GM23338 (cell line): ENCODE measurements around the gene PIK3AP1. TPM values are rescaled to one million over a fixed set of nuclear protein-coding genes. Genes with fewer than 3 reads are reported as not detected.

Source experiments
- ATAC-seq: fragments of 200-7000 bp; cut with Tn5 transposase; 3 replicates; pipeline ENCODE4 v1.9.1; 2020
- DNase-seq: peaks from one replicate; pipeline ENCODE4 v3.0.0-alpha.2; 2015; ENCODE audit warnings: low spot score
- H2AFZ ChIP-seq: fragments of 200-600 bp; sonication (generic); 2 replicates; pipeline ENCODE4 v1.8.0; 2016; ENCODE audit warnings: antibody characterized with exemption, mild to moderate bottlenecking, moderate library complexity
- H3F3A ChIP-seq: fragments of 200-600 bp; sonication (generic); replicated peaks from 2 replicates; pipeline ENCODE4 v1.8.0; 2017; ENCODE audit warnings: antibody characterized with exemption, mixed run types, low read depth
- H3K27ac ChIP-seq: fragments of 200-600 bp; sonication (generic); 2 replicates; pipeline ENCODE4 v1.6.1; 2016; ENCODE audit warnings: low read depth
- H3K27me3 ChIP-seq: fragments of 200-600 bp; sonication (generic); 2 replicates; pipeline ENCODE4 v1.8.0; 2016; ENCODE audit warnings: mild to moderate bottlenecking, mixed run types, moderate library complexity; ENCODE audit not compliant: insufficient read depth
- H3K36me3 ChIP-seq: fragments of 200-600 bp; sonication (generic); 2 replicates; pipeline ENCODE4 v1.8.0; 2016; ENCODE audit warnings: mild to moderate bottlenecking; ENCODE audit not compliant: insufficient read depth
- H3K4me1 ChIP-seq: fragments of 200-600 bp; sonication (generic); 2 replicates; pipeline ENCODE4 v1.8.0; 2016; ENCODE audit warnings: mild to moderate bottlenecking, moderate library complexity; ENCODE audit not compliant: insufficient read depth
- H3K4me2 ChIP-seq: fragments of 200-600 bp; sonication (generic); 2 replicates; pipeline ENCODE4 v1.7.1; 2017; ENCODE audit warnings: mixed run types
- H3K4me3 ChIP-seq: fragments of 200-600 bp; sonication (generic); 2 replicates; pipeline ENCODE4 v1.6.1; 2016; ENCODE audit warnings: mixed run types
- H3K79me2 ChIP-seq: fragments of 200-600 bp; sonication (generic); replicated peaks from 2 replicates; pipeline ENCODE4 v1.8.0; 2017; ENCODE audit warnings: mild to moderate bottlenecking; ENCODE audit not compliant: insufficient read depth
- H3K9me2 ChIP-seq: fragments of 200-600 bp; sonication (generic); 2 replicates; pipeline ENCODE4 v1.8.0; 2017; ENCODE audit not compliant: insufficient read depth
- H4K20me1 ChIP-seq: fragments of 200-600 bp; sonication (generic); replicated peaks from 2 replicates; pipeline ENCODE4 v1.8.0; 2017; ENCODE audit warnings: mild to moderate bottlenecking; ENCODE audit not compliant: insufficient read depth
- H3K27ac Mint-ChIP-seq: 2 replicates; pipeline ENCODE4 v1.8.0; 2020; ENCODE audit warnings: inconsistent platforms, mild to moderate bottlenecking, moderate library complexity, mixed read lengths
- H3K27me3 Mint-ChIP-seq: 3 replicates; pipeline ENCODE4 v1.8.0; 2022; ENCODE audit warnings: low read depth, mild to moderate bottlenecking, moderate library complexity, mixed read lengths, inconsistent platforms; ENCODE audit not compliant: insufficient read depth, poor library complexity
- H3K36me3 Mint-ChIP-seq: 3 replicates; pipeline ENCODE4 v1.8.0; 2021; ENCODE audit warnings: low read depth, mild to moderate bottlenecking, inconsistent platforms, moderate library complexity, mixed read lengths
- H3K4me1 Mint-ChIP-seq: 3 replicates; pipeline ENCODE4 v1.8.0; 2020; ENCODE audit warnings: mild to moderate bottlenecking, inconsistent platforms, mixed read lengths
- H3K4me3 Mint-ChIP-seq: 3 replicates; pipeline ENCODE4 v1.8.0; 2021; ENCODE audit warnings: moderate library complexity, mild to moderate bottlenecking, inconsistent platforms, mixed read lengths
- H3K9me3 Mint-ChIP-seq: 3 replicates; pipeline ENCODE4 v1.8.0; 2020; ENCODE audit warnings: moderate library complexity, mild to moderate bottlenecking, inconsistent platforms, mixed read lengths
- CREB1 ChIP-seq: fragments of 250-450 bp; sonication (Bioruptor Pico); IDR thresholded peaks from 2 replicates; pipeline ENCODE4 v1.5.0; 2020; ENCODE audit warnings: low read depth, mild to moderate bottlenecking, moderate library complexity
- ETS1 ChIP-seq: IDR thresholded peaks from 2 replicates; pipeline ENCODE4 v1.6.1; 2016; ENCODE audit warnings: antibody characterized with exemption
- EZH2phosphoT487 ChIP-seq: fragments of 200-600 bp; sonication (generic); IDR thresholded peaks from one replicate; pipeline ENCODE4 v1.8.1; 2018; ENCODE audit warnings: antibody characterized with exemption; ENCODE audit not compliant: unreplicated experiment
- JUNB ChIP-seq: IDR thresholded peaks from one replicate; pipeline ENCODE4 v1.6.1; 2016; ENCODE audit warnings: antibody characterized with exemption; ENCODE audit not compliant: unreplicated experiment
- NANOG ChIP-seq: IDR thresholded peaks from 2 replicates; pipeline ENCODE4 v1.6.1; 2016; ENCODE audit warnings: antibody characterized with exemption, borderline replicate concordance
- POLR2AphosphoS5 ChIP-seq: IDR thresholded peaks from 2 replicates; pipeline ENCODE4 v1.6.1; 2016; ENCODE audit warnings: antibody characterized with exemption, low read depth
- STAT1 ChIP-seq: IDR thresholded peaks from one replicate; pipeline ENCODE4 v1.6.1; 2016; ENCODE audit warnings: antibody characterized with exemption; ENCODE audit not compliant: unreplicated experiment
- ZNF114 ChIP-seq: fragments of 250-450 bp; sonication (Bioruptor Pico); IDR thresholded peaks from 2 replicates; pipeline ENCODE4 v1.5.0; 2020; ENCODE audit warnings: mild to moderate bottlenecking, moderate library complexity
- ZNF331 ChIP-seq: fragments of 250-450 bp; sonication (Bioruptor Pico); IDR thresholded peaks from 2 replicates; pipeline ENCODE4 v1.5.0; 2020; ENCODE audit warnings: low read depth, mild to moderate bottlenecking, moderate library complexity
- ZNF462 ChIP-seq: fragments of 250-450 bp; sonication (Bioruptor Pico); IDR thresholded peaks from 2 replicates; pipeline ENCODE4 v1.5.0; 2020; ENCODE audit warnings: mild to moderate bottlenecking, moderate library complexity
- polyA plus RNA-seq: library from polyadenylated mRNA; unstranded; fragments of >200 nt; fragmentation: Nextera tagmentation; extraction: Ambion mirVana; gene quantifications from 2 replicates; pipeline ENCODE4 v1.2.1, GENCODE V29; 2016
- total RNA-seq: library from RNA; depleted of rRNA; stranded (reverse); fragments of >200 nt; shearing (Covaris generic); gene quantifications from 2 replicates; pipeline ENCODE4 v1.2.3, GENCODE V29; 2014
- TF ChIP-seq, protein P1 (sequence below), 2 experiments: fragments of 200-600 bp in 1 of 2; sonication (generic) in 1 of 2; conservative IDR thresholded peaks; 2 replicates each; pipeline versions ENCODE4 v1.5.1 to v1.6.1; 2016 to 2017; ENCODE audit warnings: antibody characterized with exemption in 2 of 2, low read depth in 2 of 2, mild to moderate bottlenecking in 2 of 2, moderate library complexity in 1 of 2

The PIK3AP1 gene
- total and polyA plus RNA-seq, 2 experiments from 2014 or later = 0.65 to 2.3 TPM

DNA sequence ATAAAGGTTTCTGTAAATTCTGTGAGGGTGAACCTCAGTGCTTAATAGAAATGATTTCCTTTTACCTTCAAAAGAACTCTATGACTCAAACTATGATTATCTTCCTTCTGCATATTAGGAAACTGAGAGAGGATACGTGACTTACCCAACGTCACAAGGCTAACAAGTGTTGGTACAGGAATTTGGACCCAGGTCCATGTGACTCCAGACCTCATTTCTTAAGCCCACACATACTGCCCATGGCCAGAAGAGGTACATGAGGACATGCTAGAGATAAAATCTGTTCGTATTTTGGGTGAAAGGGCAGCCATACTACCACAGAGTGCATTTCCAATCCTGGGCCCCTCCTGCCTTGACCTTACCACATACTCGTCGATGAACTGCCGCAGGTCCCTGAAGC is 72.0 kb downstream of the PIK3AP1 start (continued):
- no peak for TF ChIP-seq ZNF462 (CRISPR knock-in tag)
- no peak for TF ChIP-seq CREB1 (CRISPR knock-in tag)
- no peak for TF ChIP-seq ETS1

DNA sequence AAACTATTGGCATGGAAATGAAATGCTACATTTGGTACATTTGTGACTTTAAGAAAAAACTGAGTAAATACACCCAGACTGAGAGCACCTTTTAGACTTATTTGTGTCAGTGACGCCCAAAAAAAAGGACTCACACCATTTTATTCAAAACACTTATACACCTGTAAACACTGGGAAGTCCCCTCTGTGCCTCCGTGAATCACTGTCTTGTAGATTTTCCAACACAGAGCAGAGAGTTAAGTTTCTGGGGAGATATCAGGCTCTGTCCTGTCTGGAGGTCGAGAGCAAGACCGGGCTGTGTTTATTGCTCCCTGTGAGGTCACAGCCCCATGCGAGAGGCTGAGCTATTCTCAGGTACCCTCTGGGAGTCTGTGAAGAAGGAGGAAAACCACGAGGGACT is 72.8 kb downstream of the PIK3AP1 start:
- DNase-seq = no peak
- H3K9me2 ChIP-seq = no peaks in the 10 kb centered on the region
- no peak for TF ChIP-seq NANOG
- no peak for TF ChIP-seq ETS1
- no peak for TF ChIP-seq ZNF114 (CRISPR knock-in tag)
- TF ChIP-seq, protein P1, sequence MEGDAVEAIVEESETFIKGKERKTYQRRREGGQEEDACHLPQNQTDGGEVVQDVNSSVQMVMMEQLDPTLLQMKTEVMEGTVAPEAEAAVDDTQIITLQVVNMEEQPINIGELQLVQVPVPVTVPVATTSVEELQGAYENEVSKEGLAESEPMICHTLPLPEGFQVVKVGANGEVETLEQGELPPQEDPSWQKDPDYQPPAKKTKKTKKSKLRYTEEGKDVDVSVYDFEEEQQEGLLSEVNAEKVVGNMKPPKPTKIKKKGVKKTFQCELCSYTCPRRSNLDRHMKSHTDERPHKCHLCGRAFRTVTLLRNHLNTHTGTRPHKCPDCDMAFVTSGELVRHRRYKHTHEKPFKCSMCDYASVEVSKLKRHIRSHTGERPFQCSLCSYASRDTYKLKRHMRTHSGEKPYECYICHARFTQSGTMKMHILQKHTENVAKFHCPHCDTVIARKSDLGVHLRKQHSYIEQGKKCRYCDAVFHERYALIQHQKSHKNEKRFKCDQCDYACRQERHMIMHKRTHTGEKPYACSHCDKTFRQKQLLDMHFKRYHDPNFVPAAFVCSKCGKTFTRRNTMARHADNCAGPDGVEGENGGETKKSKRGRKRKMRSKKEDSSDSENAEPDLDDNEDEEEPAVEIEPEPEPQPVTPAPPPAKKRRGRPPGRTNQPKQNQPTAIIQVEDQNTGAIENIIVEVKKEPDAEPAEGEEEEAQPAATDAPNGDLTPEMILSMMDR (conservative IDR thresholded peaks at IDR 0.05; ENCODE audit: low read depth in 2 of 2) = no peak
- TF ChIP-seq ZNF331 (CRISPR knock-in tag) = no peak
- TF ChIP-seq POLR2AphosphoS5 = no peak
- TF ChIP-seq EZH2phosphoT487 = no peak
- TF ChIP-seq JUNB = no peak
- TF ChIP-seq STAT1 = no peak

More for the DNA sequence above, 72.8 kb downstream of the PIK3AP1 start:
- Mint-ChIP-seq H3K27me3 (peaks cover 8% of the 10 kb centered on the region), H3K27ac (no peak overlapping the region), H3K9me3 (no peaks in the 10 kb centered on the region), H3K36me3 (no peaks in the 10 kb centered on the region; the same call in 2 of the 3 replicates), H3K4me3 (no peak overlapping the region), H3K4me1 (no peaks in the 10 kb centered on the region)
- Histone ChIP-seq H3K27me3 (no peaks in the 10 kb centered on the region), H3F3A (no peaks in the 10 kb centered on the region), H3K36me3 (no peaks in the 10 kb centered on the region), H3K4me3 (no peak overlapping the region), H3K79me2 (no peaks in the 10 kb centered on the region), H3K4me2 (no peak overlapping the region), H4K20me1 (no peaks in the 10 kb centered on the region), H2AFZ (no peak overlapping the region), H3K27ac (no peak overlapping the region), H3K4me1 (no peaks in the 10 kb centered on the region)
- no peak for ATAC-seq
